ENCODE data around the gene DNLZ. TPM values are rescaled to one million over a fixed set of nuclear protein-coding genes. Genes with fewer than 3 reads are reported as not detected.

Gene DNLZ
- total RNA-seq, 1 donor from 2014 or later, result 27.5 TPM

- Histone ChIP-seq H3K27me3 (ENCODE audit: control insufficient read depth, insufficient read depth, low read length) (no peaks in the 10 kb centered on the region), H3K4me3 (ENCODE audit: low read depth, low read length) (no peak overlapping the region), H3K36me3 (ENCODE audit: control insufficient read depth, insufficient read depth, low read length) (no peaks in the 10 kb centered on the region)
- no peak for DNase-seq (ENCODE audit: low read depth)
- TF ChIP-seq, protein P1, sequence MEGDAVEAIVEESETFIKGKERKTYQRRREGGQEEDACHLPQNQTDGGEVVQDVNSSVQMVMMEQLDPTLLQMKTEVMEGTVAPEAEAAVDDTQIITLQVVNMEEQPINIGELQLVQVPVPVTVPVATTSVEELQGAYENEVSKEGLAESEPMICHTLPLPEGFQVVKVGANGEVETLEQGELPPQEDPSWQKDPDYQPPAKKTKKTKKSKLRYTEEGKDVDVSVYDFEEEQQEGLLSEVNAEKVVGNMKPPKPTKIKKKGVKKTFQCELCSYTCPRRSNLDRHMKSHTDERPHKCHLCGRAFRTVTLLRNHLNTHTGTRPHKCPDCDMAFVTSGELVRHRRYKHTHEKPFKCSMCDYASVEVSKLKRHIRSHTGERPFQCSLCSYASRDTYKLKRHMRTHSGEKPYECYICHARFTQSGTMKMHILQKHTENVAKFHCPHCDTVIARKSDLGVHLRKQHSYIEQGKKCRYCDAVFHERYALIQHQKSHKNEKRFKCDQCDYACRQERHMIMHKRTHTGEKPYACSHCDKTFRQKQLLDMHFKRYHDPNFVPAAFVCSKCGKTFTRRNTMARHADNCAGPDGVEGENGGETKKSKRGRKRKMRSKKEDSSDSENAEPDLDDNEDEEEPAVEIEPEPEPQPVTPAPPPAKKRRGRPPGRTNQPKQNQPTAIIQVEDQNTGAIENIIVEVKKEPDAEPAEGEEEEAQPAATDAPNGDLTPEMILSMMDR (IDR thresholded peaks at IDR 0.05; ENCODE audit: insufficient read depth, low read length, poor library complexity, severe bottlenecking), result no peak
Measured at GRCh38 chr9:136340356-136341041, 23.0 kb downstream of the DNLZ start.

DNA sequence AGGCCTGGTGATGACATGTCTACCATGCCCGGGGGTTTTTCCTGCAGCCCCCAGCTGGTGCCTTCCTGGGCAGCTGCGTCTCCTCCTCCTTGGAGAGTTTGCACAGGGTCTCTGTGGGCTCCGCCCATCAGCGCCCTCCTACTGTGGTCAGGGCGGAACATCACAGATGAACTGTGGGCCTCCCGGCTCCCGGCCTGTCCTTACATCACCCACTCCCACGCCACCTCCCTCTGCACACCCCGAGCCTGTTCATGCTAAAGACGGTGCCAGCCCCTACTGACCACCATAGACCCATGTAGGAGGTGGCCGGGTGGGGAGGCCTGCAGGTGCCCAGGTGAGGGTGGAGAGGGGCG lies 23.6 kb downstream of the DNLZ start:
- no peak for DNase-seq (ENCODE audit: low read depth)
- Histone ChIP-seq H3K4me3 (ENCODE audit: low read depth, low read length) (no peak overlapping the region), H3K27me3 (ENCODE audit: control insufficient read depth, insufficient read depth, low read length) (no peaks in the 10 kb centered on the region), H3K36me3 (ENCODE audit: control insufficient read depth, insufficient read depth, low read length) (no peaks in the 10 kb centered on the region)
- TF ChIP-seq, protein P1 (IDR thresholded peaks at IDR 0.05; ENCODE audit: insufficient read depth, low read length, poor library complexity, severe bottlenecking), result no peak

GRCh38 chr9:136339173-136339957 lies 24.2 kb downstream of the DNLZ start:
- Histone ChIP-seq H3K27me3 (ENCODE audit: control insufficient read depth, insufficient read depth, low read length) (no peaks in the 10 kb centered on the region), H3K4me3 (ENCODE audit: low read depth, low read length) (no peak overlapping the region), H3K36me3 (ENCODE audit: control insufficient read depth, insufficient read depth, low read length) (no peaks in the 10 kb centered on the region)
- DNase-seq (ENCODE audit: low read depth), result no peak
- TF ChIP-seq, protein P1 (IDR thresholded peaks at IDR 0.05; ENCODE audit: insufficient read depth, low read length, poor library complexity, severe bottlenecking), result peak; percentile 97

DNA sequence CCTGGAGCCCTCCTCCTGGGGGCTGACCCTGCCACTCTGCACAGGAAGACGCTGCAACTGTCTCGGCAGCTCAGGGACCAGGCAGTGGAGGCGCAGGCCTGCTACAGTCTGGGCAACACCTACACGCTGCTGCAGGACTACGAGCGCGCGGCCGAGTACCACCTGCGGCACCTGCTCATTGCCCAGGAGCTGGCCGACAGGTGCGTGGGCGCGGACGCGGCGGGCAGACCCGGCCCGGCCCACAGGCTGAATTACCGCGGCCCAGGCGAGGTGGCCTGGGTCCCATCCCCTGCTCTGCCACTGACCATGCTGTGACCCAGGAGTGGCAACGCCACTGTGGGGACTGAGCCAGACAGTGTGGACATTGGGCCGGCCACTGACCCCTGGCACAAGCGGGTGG lies 25.0 kb downstream of the DNLZ start:
- Histone ChIP-seq H3K36me3 (ENCODE audit: control insufficient read depth, insufficient read depth, low read length) (no peaks in the 10 kb centered on the region), H3K4me3 (ENCODE audit: low read depth, low read length) (no peak overlapping the region), H3K27me3 (ENCODE audit: control insufficient read depth, insufficient read depth, low read length) (no peaks in the 10 kb centered on the region)
- DNase-seq (ENCODE audit: low read depth), result no peak
- TF ChIP-seq, protein P1 (IDR thresholded peaks at IDR 0.05; ENCODE audit: insufficient read depth, low read length, poor library complexity, severe bottlenecking), result no peak

- TF ChIP-seq, protein P1 (IDR thresholded peaks at IDR 0.05; ENCODE audit: insufficient read depth, low read length, poor library complexity, severe bottlenecking), result no peak
- Histone ChIP-seq H3K36me3 (ENCODE audit: control insufficient read depth, insufficient read depth, low read length) (no peaks in the 10 kb centered on the region), H3K4me3 (ENCODE audit: low read depth, low read length) (no peak overlapping the region), H3K27me3 (ENCODE audit: control insufficient read depth, insufficient read depth, low read length) (no peaks in the 10 kb centered on the region)
- DNase-seq (ENCODE audit: low read depth), result no peak
Measured at GRCh38 chr9:136337416-136338395, 25.8 kb downstream of the DNLZ start.

Measured in kidney epithelial cell (primary cell).